GM23338 (cell line): ENCODE results near the gene VPS41. TPM values are rescaled to one million over a fixed set of nuclear protein-coding genes. Genes with fewer than 3 reads are reported as not detected.
"Not testable (repeated sequence)": the region's sequence is repeated elsewhere in the genome, so short reads cannot be mapped to it uniquely, and the experiment has no call there.

Experiments used
- ATAC-seq: fragments of 200-7000 bp; cut with Tn5 transposase; 3 replicates; pipeline ENCODE4 v1.9.1; 2020
- DNase-seq: peaks from one replicate; pipeline ENCODE4 v3.0.0-alpha.2; 2015; ENCODE audit warnings: low spot score
- H2AFZ ChIP-seq: fragments of 200-600 bp; sonication (generic); 2 replicates; pipeline ENCODE4 v1.8.0; 2016; ENCODE audit warnings: antibody characterized with exemption, mild to moderate bottlenecking, moderate library complexity
- H3F3A ChIP-seq: fragments of 200-600 bp; sonication (generic); replicated peaks from 2 replicates; pipeline ENCODE4 v1.8.0; 2017; ENCODE audit warnings: antibody characterized with exemption, mixed run types, low read depth
- H3K27ac ChIP-seq: fragments of 200-600 bp; sonication (generic); 2 replicates; pipeline ENCODE4 v1.6.1; 2016; ENCODE audit warnings: low read depth
- H3K27me3 ChIP-seq: fragments of 200-600 bp; sonication (generic); 2 replicates; pipeline ENCODE4 v1.8.0; 2016; ENCODE audit warnings: mild to moderate bottlenecking, mixed run types, moderate library complexity; ENCODE audit not compliant: insufficient read depth
- H3K36me3 ChIP-seq: fragments of 200-600 bp; sonication (generic); 2 replicates; pipeline ENCODE4 v1.8.0; 2016; ENCODE audit warnings: mild to moderate bottlenecking; ENCODE audit not compliant: insufficient read depth
- H3K4me1 ChIP-seq: fragments of 200-600 bp; sonication (generic); 2 replicates; pipeline ENCODE4 v1.8.0; 2016; ENCODE audit warnings: mild to moderate bottlenecking, moderate library complexity; ENCODE audit not compliant: insufficient read depth
- H3K4me2 ChIP-seq: fragments of 200-600 bp; sonication (generic); 2 replicates; pipeline ENCODE4 v1.7.1; 2017; ENCODE audit warnings: mixed run types
- H3K4me3 ChIP-seq: fragments of 200-600 bp; sonication (generic); 2 replicates; pipeline ENCODE4 v1.6.1; 2016; ENCODE audit warnings: mixed run types
- H3K79me2 ChIP-seq: fragments of 200-600 bp; sonication (generic); replicated peaks from 2 replicates; pipeline ENCODE4 v1.8.0; 2017; ENCODE audit warnings: mild to moderate bottlenecking; ENCODE audit not compliant: insufficient read depth
- H3K9me2 ChIP-seq: fragments of 200-600 bp; sonication (generic); 2 replicates; pipeline ENCODE4 v1.8.0; 2017; ENCODE audit not compliant: insufficient read depth
- H4K20me1 ChIP-seq: fragments of 200-600 bp; sonication (generic); replicated peaks from 2 replicates; pipeline ENCODE4 v1.8.0; 2017; ENCODE audit warnings: mild to moderate bottlenecking; ENCODE audit not compliant: insufficient read depth
- H3K27ac Mint-ChIP-seq: 2 replicates; pipeline ENCODE4 v1.8.0; 2020; ENCODE audit warnings: inconsistent platforms, mild to moderate bottlenecking, moderate library complexity, mixed read lengths
- H3K27me3 Mint-ChIP-seq: 3 replicates; pipeline ENCODE4 v1.8.0; 2022; ENCODE audit warnings: low read depth, mild to moderate bottlenecking, moderate library complexity, mixed read lengths, inconsistent platforms; ENCODE audit not compliant: insufficient read depth, poor library complexity
- H3K36me3 Mint-ChIP-seq: 3 replicates; pipeline ENCODE4 v1.8.0; 2021; ENCODE audit warnings: low read depth, mild to moderate bottlenecking, inconsistent platforms, moderate library complexity, mixed read lengths
- H3K4me1 Mint-ChIP-seq: 3 replicates; pipeline ENCODE4 v1.8.0; 2020; ENCODE audit warnings: mild to moderate bottlenecking, inconsistent platforms, mixed read lengths
- H3K4me3 Mint-ChIP-seq: 3 replicates; pipeline ENCODE4 v1.8.0; 2021; ENCODE audit warnings: moderate library complexity, mild to moderate bottlenecking, inconsistent platforms, mixed read lengths
- H3K9me3 Mint-ChIP-seq: 3 replicates; pipeline ENCODE4 v1.8.0; 2020; ENCODE audit warnings: moderate library complexity, mild to moderate bottlenecking, inconsistent platforms, mixed read lengths
- CREB1 ChIP-seq: fragments of 250-450 bp; sonication (Bioruptor Pico); IDR thresholded peaks from 2 replicates; pipeline ENCODE4 v1.5.0; 2020; ENCODE audit warnings: low read depth, mild to moderate bottlenecking, moderate library complexity
- EZH2 ChIP-seq: fragments of 200-600 bp; sonication (generic); IDR thresholded peaks from one replicate; pipeline ENCODE4 v1.8.0; 2017; ENCODE audit warnings: antibody characterized with exemption, mild to moderate bottlenecking, low read depth; ENCODE audit not compliant: unreplicated experiment
- EZH2phosphoT487 ChIP-seq: fragments of 200-600 bp; sonication (generic); IDR thresholded peaks from one replicate; pipeline ENCODE4 v1.8.1; 2018; ENCODE audit warnings: antibody characterized with exemption; ENCODE audit not compliant: unreplicated experiment
- JUNB ChIP-seq: IDR thresholded peaks from one replicate; pipeline ENCODE4 v1.6.1; 2016; ENCODE audit warnings: antibody characterized with exemption; ENCODE audit not compliant: unreplicated experiment
- NANOG ChIP-seq: IDR thresholded peaks from 2 replicates; pipeline ENCODE4 v1.6.1; 2016; ENCODE audit warnings: antibody characterized with exemption, borderline replicate concordance
- POLR2AphosphoS5 ChIP-seq: IDR thresholded peaks from 2 replicates; pipeline ENCODE4 v1.6.1; 2016; ENCODE audit warnings: antibody characterized with exemption, low read depth
- STAT1 ChIP-seq: IDR thresholded peaks from one replicate; pipeline ENCODE4 v1.6.1; 2016; ENCODE audit warnings: antibody characterized with exemption; ENCODE audit not compliant: unreplicated experiment
- ZNF331 ChIP-seq: fragments of 250-450 bp; sonication (Bioruptor Pico); IDR thresholded peaks from 2 replicates; pipeline ENCODE4 v1.5.0; 2020; ENCODE audit warnings: low read depth, mild to moderate bottlenecking, moderate library complexity
- polyA plus RNA-seq: library from polyadenylated mRNA; unstranded; fragments of >200 nt; fragmentation: Nextera tagmentation; extraction: Ambion mirVana; gene quantifications from 2 replicates; pipeline ENCODE4 v1.2.1, GENCODE V29; 2016
- total RNA-seq: library from RNA; depleted of rRNA; stranded (reverse); fragments of >200 nt; shearing (Covaris generic); gene quantifications from 2 replicates; pipeline ENCODE4 v1.2.3, GENCODE V29; 2014
- TF ChIP-seq, protein P1 (sequence below): IDR thresholded peaks from one replicate; pipeline ENCODE4 v1.6.1; 2018; ENCODE audit warnings: antibody characterized with exemption; ENCODE audit not compliant: unreplicated experiment
- TF ChIP-seq, protein P2 (sequence below), 2 experiments: fragments of 200-600 bp in 1 of 2; sonication (generic) in 1 of 2; conservative IDR thresholded peaks; 2 replicates each; pipeline versions ENCODE4 v1.5.1 to v1.6.1; 2016 to 2017; ENCODE audit warnings: antibody characterized with exemption in 2 of 2, low read depth in 2 of 2, mild to moderate bottlenecking in 2 of 2, moderate library complexity in 1 of 2

VPS41 gene
- total and polyA plus RNA-seq, 2 experiments from 2014 or later, result 20.2 to 41.2 TPM

DNA sequence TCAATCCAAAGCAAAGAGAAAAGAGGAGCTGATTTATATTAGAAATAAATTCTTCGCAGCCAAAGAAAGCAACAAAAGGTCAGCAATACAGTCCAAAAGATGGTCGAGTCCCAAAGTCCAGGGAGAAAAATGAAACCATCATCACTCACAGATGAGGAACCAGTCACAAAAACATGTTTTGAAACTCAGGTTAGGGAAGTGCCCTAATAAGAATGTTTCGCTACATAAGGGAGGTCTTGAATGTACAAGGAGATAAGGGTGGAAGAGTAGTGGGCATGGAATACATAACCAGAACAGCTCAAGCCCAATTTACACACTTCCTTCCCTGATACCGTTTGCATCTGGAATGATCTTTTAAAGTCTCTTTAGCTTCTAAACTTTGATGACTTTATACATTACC is 53.6 kb downstream of the VPS41 start (continued):
- TF ChIP-seq, protein P1, sequence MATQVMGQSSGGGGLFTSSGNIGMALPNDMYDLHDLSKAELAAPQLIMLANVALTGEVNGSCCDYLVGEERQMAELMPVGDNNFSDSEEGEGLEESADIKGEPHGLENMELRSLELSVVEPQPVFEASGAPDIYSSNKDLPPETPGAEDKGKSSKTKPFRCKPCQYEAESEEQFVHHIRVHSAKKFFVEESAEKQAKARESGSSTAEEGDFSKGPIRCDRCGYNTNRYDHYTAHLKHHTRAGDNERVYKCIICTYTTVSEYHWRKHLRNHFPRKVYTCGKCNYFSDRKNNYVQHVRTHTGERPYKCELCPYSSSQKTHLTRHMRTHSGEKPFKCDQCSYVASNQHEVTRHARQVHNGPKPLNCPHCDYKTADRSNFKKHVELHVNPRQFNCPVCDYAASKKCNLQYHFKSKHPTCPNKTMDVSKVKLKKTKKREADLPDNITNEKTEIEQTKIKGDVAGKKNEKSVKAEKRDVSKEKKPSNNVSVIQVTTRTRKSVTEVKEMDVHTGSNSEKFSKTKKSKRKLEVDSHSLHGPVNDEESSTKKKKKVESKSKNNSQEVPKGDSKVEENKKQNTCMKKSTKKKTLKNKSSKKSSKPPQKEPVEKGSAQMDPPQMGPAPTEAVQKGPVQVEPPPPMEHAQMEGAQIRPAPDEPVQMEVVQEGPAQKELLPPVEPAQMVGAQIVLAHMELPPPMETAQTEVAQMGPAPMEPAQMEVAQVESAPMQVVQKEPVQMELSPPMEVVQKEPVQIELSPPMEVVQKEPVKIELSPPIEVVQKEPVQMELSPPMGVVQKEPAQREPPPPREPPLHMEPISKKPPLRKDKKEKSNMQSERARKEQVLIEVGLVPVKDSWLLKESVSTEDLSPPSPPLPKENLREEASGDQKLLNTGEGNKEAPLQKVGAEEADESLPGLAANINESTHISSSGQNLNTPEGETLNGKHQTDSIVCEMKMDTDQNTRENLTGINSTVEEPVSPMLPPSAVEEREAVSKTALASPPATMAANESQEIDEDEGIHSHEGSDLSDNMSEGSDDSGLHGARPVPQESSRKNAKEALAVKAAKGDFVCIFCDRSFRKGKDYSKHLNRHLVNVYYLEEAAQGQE, result no peak
- no peak for TF ChIP-seq ZNF331
- no peak for TF ChIP-seq NANOG
- TF ChIP-seq, protein P2, sequence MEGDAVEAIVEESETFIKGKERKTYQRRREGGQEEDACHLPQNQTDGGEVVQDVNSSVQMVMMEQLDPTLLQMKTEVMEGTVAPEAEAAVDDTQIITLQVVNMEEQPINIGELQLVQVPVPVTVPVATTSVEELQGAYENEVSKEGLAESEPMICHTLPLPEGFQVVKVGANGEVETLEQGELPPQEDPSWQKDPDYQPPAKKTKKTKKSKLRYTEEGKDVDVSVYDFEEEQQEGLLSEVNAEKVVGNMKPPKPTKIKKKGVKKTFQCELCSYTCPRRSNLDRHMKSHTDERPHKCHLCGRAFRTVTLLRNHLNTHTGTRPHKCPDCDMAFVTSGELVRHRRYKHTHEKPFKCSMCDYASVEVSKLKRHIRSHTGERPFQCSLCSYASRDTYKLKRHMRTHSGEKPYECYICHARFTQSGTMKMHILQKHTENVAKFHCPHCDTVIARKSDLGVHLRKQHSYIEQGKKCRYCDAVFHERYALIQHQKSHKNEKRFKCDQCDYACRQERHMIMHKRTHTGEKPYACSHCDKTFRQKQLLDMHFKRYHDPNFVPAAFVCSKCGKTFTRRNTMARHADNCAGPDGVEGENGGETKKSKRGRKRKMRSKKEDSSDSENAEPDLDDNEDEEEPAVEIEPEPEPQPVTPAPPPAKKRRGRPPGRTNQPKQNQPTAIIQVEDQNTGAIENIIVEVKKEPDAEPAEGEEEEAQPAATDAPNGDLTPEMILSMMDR (conservative IDR thresholded peaks at IDR 0.05; ENCODE audit: low read depth in 2 of 2), result no peak

DNA sequence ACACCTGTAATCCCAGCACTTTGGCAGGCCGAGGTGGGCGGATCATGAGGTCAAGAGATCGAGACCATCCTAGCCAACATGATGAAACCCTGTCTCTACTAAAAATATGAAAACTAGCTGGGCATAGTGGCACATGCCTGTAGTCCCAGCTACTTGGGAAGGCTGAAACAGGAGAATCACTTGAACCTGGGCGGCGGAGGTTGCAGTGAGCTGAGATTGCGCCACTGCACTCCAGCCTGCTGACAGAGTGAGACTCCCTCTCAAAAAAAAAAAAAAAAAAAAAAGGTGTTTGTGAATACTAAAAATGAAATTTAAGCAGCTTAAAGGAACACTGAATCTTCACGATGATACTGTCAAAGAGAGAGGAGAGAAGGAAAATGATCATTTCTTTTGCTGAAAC is 54.0 kb downstream of the VPS41 start:
- H3K4me2 ChIP-seq, H3K36me3 ChIP-seq, H3F3A ChIP-seq, DNase-seq, H3K4me3 Mint-ChIP-seq, H3K36me3 Mint-ChIP-seq, H3K4me3 ChIP-seq, H2AFZ ChIP-seq, H4K20me1 ChIP-seq, H3K27me3 ChIP-seq, H3K9me3 Mint-ChIP-seq, H3K27ac Mint-ChIP-seq, H3K79me2 ChIP-seq, H3K27ac ChIP-seq, H3K27me3 Mint-ChIP-seq, H3K4me1 Mint-ChIP-seq, ATAC-seq, H3K4me1 ChIP-seq, H3K9me2 ChIP-seq: not testable (repeated sequence)

DNA sequence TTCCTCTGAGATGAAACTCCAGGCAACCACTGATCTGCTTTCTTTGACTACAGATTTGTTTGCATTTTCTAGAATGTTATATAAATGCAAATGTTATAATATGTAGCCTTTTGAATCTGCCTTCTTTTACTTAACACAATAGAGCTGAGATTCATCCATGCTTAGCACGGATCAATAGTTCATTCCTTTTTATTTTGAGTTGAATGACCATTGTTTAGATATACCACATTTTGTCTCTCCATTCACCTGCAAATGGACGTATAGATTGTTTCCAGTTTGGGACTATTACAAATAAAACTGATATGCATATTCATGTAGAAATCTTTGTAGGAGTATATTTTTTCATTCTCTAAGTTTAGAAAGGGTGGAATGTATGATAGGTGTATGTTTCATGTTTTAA is 57.7 kb downstream of the VPS41 start:
- Histone ChIP-seq H2AFZ (no peak overlapping the region), H3K4me1 (peaks cover 8% of the 10 kb centered on the region; the same call in 1 of the 2 replicates), H3K27ac (no peak overlapping the region), H3F3A (no peaks in the 10 kb centered on the region), H3K79me2 (no peaks in the 10 kb centered on the region; the same call in none of the 2 replicates), H4K20me1 (no peaks in the 10 kb centered on the region), H3K9me2 (no peaks in the 10 kb centered on the region), H3K4me2 (no peak overlapping the region), H3K4me3 (no peak overlapping the region), H3K27me3 (no peaks in the 10 kb centered on the region), H3K36me3 (no peaks in the 10 kb centered on the region)
- Mint-ChIP-seq H3K27me3 (no peaks in the 10 kb centered on the region), H3K36me3 (peaks cover 5% of the 10 kb centered on the region; the same call in 2 of the 3 replicates), H3K4me1 (peaks cover 10% of the 10 kb centered on the region), H3K4me3 (no peak overlapping the region), H3K9me3 (no peaks in the 10 kb centered on the region), H3K27ac (no peak overlapping the region)
- DNase-seq (no peak), ATAC-seq (no peak)
- no peak for TF ChIP-seq EZH2
- TF ChIP-seq POLR2AphosphoS5, result no peak
- TF ChIP-seq JUNB, result no peak
- TF ChIP-seq EZH2phosphoT487, result no peak
- TF ChIP-seq, protein P1, result no peak
- no peak for TF ChIP-seq ZNF331
- TF ChIP-seq CREB1 (CRISPR knock-in tag), result no peak
- TF ChIP-seq STAT1, result no peak
